K562 (cell line): ENCODE results near the gene PRR7. TPM values are rescaled to one million over a fixed set of nuclear protein-coding genes. Genes with fewer than 3 reads are reported as not detected.

ENCODE experiments used
- ATF6 ChIP-seq: sonication (generic); formaldehyde crosslinking; IDR thresholded peaks from 2 replicates; pipeline ENCODE4 v1.4.0; 2020; ENCODE audit warnings: mild to moderate bottlenecking, missing genetic modification reagents
- ERF ChIP-seq: fragments of 450-650 bp; formaldehyde crosslinking; IDR thresholded peaks from 2 replicates; pipeline ENCODE4 v1.4.0; 2020; ENCODE audit warnings: mild to moderate bottlenecking, mixed read lengths
- KLF1 ChIP-seq: fragments of 450-650 bp; IDR thresholded peaks from 2 replicates; pipeline ENCODE4 v1.6.1; 2016; ENCODE audit warnings: missing genetic modification characterization, missing compliant biosample characterization
- KLF10 ChIP-seq: fragments of 250-450 bp; sonication (Bioruptor Pico); IDR thresholded peaks from 2 replicates; pipeline ENCODE4 v1.6.1; 2021; ENCODE audit warnings: matching md5 sums
- KLF6 ChIP-seq: fragments of 250-450 bp; sonication (Bioruptor Pico); IDR thresholded peaks from 2 replicates; pipeline ENCODE4 v1.4.0; 2020; ENCODE audit warnings: mild to moderate bottlenecking, moderate library complexity, borderline replicate concordance
- MEIS2 ChIP-seq: fragments of 450-650 bp; IDR thresholded peaks from 2 replicates; pipeline ENCODE4 v1.6.1; 2014; ENCODE audit warnings: mild to moderate bottlenecking; ENCODE audit not compliant: partially characterized antibody
- MIER1 ChIP-seq: fragments of 450-650 bp; IDR thresholded peaks from 2 replicates; pipeline ENCODE4 v1.6.1; 2016; ENCODE audit warnings: antibody characterized with exemption, mild to moderate bottlenecking, low read depth
- MTA1 ChIP-seq: fragments of 450-650 bp; IDR thresholded peaks from 2 replicates; pipeline ENCODE4 v1.6.1; 2017; ENCODE audit warnings: borderline replicate concordance
- NR1H2 ChIP-seq: sonication (generic); formaldehyde crosslinking; IDR thresholded peaks from 2 replicates; pipeline ENCODE4 v1.4.0; 2020; ENCODE audit warnings: mild to moderate bottlenecking, missing genetic modification reagents
- NR4A1 ChIP-seq, 2 experiments: fragments of 250-450 bp in 1 of 2; fragments of 450-650 bp in 1 of 2; sonication (Bioruptor Pico) in 1 of 2; IDR thresholded peaks; 2 replicates each; pipeline versions ENCODE4 v1.4.0 to v1.6.1; 2016 to 2020; ENCODE audit warnings: mild to moderate bottlenecking in 2 of 2, missing compliant biosample characterization in 1 of 2, missing genetic modification characterization in 1 of 2, moderate library complexity in 1 of 2
- PBX2 ChIP-seq, 2 experiments: IDR thresholded peaks in 1 of 2; conservative IDR thresholded peaks in 1 of 2; 2 replicates each; pipeline ENCODE4 v1.6.1; 2016; ENCODE audit warnings: low read depth in 2 of 2, mild to moderate bottlenecking in 1 of 2, missing compliant biosample characterization in 1 of 2, missing genetic modification characterization in 1 of 2, moderate library complexity in 1 of 2
- POLR2H ChIP-seq: IDR thresholded peaks from 2 replicates; pipeline ENCODE4 v1.6.1; 2016; ENCODE audit warnings: missing genetic modification characterization, low read depth, mild to moderate bottlenecking, control low read depth, missing compliant biosample characterization, moderate library complexity
- RBM15 ChIP-seq: fragments of 200-400 bp; formaldehyde crosslinking; IDR thresholded peaks from 2 replicates; pipeline ENCODE4 v1.6.1; 2018; ENCODE audit warnings: mild to moderate bottlenecking, low read length, moderate library complexity; ENCODE audit not compliant: insufficient read depth
- RBM39 ChIP-seq: fragments of 200-400 bp; formaldehyde crosslinking; optimal IDR thresholded peaks from 2 replicates; pipeline ENCODE3; 2018; ENCODE audit warnings: low read depth, low read length
- RFX7 ChIP-seq: fragments of 250-450 bp; sonication (Bioruptor Pico); IDR thresholded peaks from 2 replicates; pipeline ENCODE4 v1.5.1; 2021; ENCODE audit warnings: mild to moderate bottlenecking
- SRSF1 ChIP-seq: fragments of 200-400 bp; formaldehyde crosslinking; IDR thresholded peaks from 2 replicates; pipeline ENCODE4 v1.6.1; 2017; ENCODE audit warnings: mild to moderate bottlenecking, low read depth, low read length, moderate library complexity
- TRIM24 ChIP-seq, 2 experiments: fragments of 450-650 bp; IDR thresholded peaks; 2 replicates each; pipeline ENCODE4 v1.6.1; 2016
- TRIM25 ChIP-seq: fragments of 450-650 bp; IDR thresholded peaks from 2 replicates; pipeline ENCODE4 v1.7.0; 2016; ENCODE audit warnings: borderline replicate concordance
- ZNF586 ChIP-seq: fragments of 450-650 bp; formaldehyde crosslinking; conservative IDR thresholded peaks from 2 replicates; pipeline ENCODE4 v1.4.0; 2020; ENCODE audit warnings: mild to moderate bottlenecking, moderate library complexity
- ZSCAN32 ChIP-seq: fragments of 450-650 bp; formaldehyde crosslinking; IDR thresholded peaks from 2 replicates; pipeline ENCODE4 v1.4.0; 2020; ENCODE audit warnings: mild to moderate bottlenecking, moderate library complexity
- polyA plus RNA-seq, 8 experiments: library from polyadenylated mRNA; depleted of rRNA in 4 of 8; stranded (reverse) in 5 of 8; unstranded in 3 of 8; fragments of >200 nt; fragmentation: Nextera tagmentation in 2 of 8; fragmentation: Illumina TruSeq in 1 of 8; extraction: Ambion mirVana in 2 of 8; extraction: Trizol in 1 of 8; gene quantifications; 2 replicates each; pipeline versions ENCODE4 v1.2.1 to v1.2.3, GENCODE V29; 2011 to 2014; ENCODE audit warnings: inconsistent platforms in 1 of 8, missing spikeins in 1 of 8
- total RNA-seq, 7 experiments: library from RNA; depleted of rRNA in 6 of 7; stranded (reverse); fragments of >200 nt in 6 of 7; fragmentation: Illumina TruSeq in 2 of 7; extraction: Trizol in 2 of 7; gene quantifications; 2 replicates each; pipeline versions ENCODE4 v1.2.1 to v1.2.3, GENCODE V29; 2011 to 2021; ENCODE audit warnings: low replicate concordance in 1 of 7

PRR7 gene
- total and polyA plus RNA-seq, 9 of the 15 experiments (the other 6 are each of a cell fraction or from before 2014, with no cell fraction given): 0.80 to 11.3 (median 10.4) TPM; not detected in 4

- TF ChIP-seq RBM15 (no peak), MIER1 (no peak), NR4A1 (CRISPR knock-in tag; IDR thresholded peaks at IDR 0.05) (no peak), NR4A1 (tag; IDR thresholded peaks at IDR 0.05) (no peak), KLF6 (no peak), POLR2H (tag) (peak; percentile 54), RBM39 (peak; percentile 20), KLF10 (CRISPR knock-in tag) (no peak), PBX2 (CRISPR knock-in tag; IDR thresholded peaks at IDR 0.05; ENCODE audit: low read depth) (no peak), PBX2 (tag; conservative IDR thresholded peaks at IDR 0.05; ENCODE audit: low read depth) (no peak), ZSCAN32 (CRISPR knock-in tag) (no peak), TRIM25 (no peak), KLF1 (tag) (no peak), ERF (no peak), MEIS2 (no peak), ZNF586 (no peak), RFX7 (CRISPR knock-in tag) (no peak), MTA1 (0 out of 2 replicates have a peak, but pooled peaks have one; percentile 19), ATF6 (no peak), TRIM24 (IDR thresholded peaks at IDR 0.05) (no peak), NR1H2 (no peak), SRSF1 (no peak)
Measured at GRCh38 chr5:177445052-177445916, 1.3 kb upstream of the PRR7 start (continued).
